ENCODE data around the gene PPID. TPM values are rescaled to one million over a fixed set of nuclear protein-coding genes. Genes with fewer than 3 reads are reported as not detected.

The PPID gene
- total RNA-seq, 1 donor from 2014 or later, result 27.8 TPM

- DNase-seq (ENCODE audit: low read depth) (no peak), FAIRE-seq (no peak)
- H3K27me3 ChIP-seq (ENCODE audit: insufficient read depth, low read length), result no peaks in the 10 kb centered on the region
- no peak overlapping the region for H3K4me3 Mint-ChIP-seq (ENCODE audit: unreplicated experiment)
- peaks cover 21% of the 10 kb centered on the region for H4K20me1 ChIP-seq (ENCODE audit: insufficient read depth, low read length)
- H3K4me3 ChIP-seq (ENCODE audit: insufficient read depth, low read depth, low read length), result peak overlapping the region; percentile 14
- no peak overlapping the region for H3K27ac ChIP-seq (ENCODE audit: low read depth, low read length)
- H2AFZ ChIP-seq (ENCODE audit: low read depth, low read length), result no peak overlapping the region
- H3K27ac Mint-ChIP-seq (ENCODE audit: unreplicated experiment), result no peak overlapping the region
- peak overlapping the region; percentile 98 for H3K9ac ChIP-seq (ENCODE audit: low read length)
- H3K4me1 Mint-ChIP-seq (ENCODE audit: low read depth, unreplicated experiment), result peaks cover 21% of the 10 kb centered on the region
- no peaks in the 10 kb centered on the region for H3K27me3 Mint-ChIP-seq (ENCODE audit: low read depth, unreplicated experiment)
- peak overlapping the region; percentile 87 for H3K4me2 ChIP-seq (ENCODE audit: low read length)
- peaks cover 64% of the 10 kb centered on the region for H3K79me2 ChIP-seq (ENCODE audit: insufficient read depth, low read length)
- H3K36me3 ChIP-seq (ENCODE audit: insufficient read depth, low read length), result no peaks in the 10 kb centered on the region
- TF ChIP-seq EZH2 (IDR thresholded peaks at IDR 0.05; ENCODE audit: insufficient read depth, low read length) (no peak), CTCF (IDR thresholded peaks at IDR 0.05; ENCODE audit: insufficient read depth, low read depth, low read length) (no peak)
- peaks cover 25% of the 10 kb centered on the region for H3K4me1 ChIP-seq (ENCODE audit: insufficient read depth, low read length)
- H3K36me3 Mint-ChIP-seq (ENCODE audit: low read depth, unreplicated experiment), result no peaks in the 10 kb centered on the region
- no peaks in the 10 kb centered on the region for H3K9me3 ChIP-seq (ENCODE audit: insufficient read depth, low read depth, low read length)
- no peaks in the 10 kb centered on the region for H3K9me3 Mint-ChIP-seq (ENCODE audit: unreplicated experiment)
Measured at GRCh38 chr4:158770671-158771070, 47.5 kb upstream of the PPID start.

DNA sequence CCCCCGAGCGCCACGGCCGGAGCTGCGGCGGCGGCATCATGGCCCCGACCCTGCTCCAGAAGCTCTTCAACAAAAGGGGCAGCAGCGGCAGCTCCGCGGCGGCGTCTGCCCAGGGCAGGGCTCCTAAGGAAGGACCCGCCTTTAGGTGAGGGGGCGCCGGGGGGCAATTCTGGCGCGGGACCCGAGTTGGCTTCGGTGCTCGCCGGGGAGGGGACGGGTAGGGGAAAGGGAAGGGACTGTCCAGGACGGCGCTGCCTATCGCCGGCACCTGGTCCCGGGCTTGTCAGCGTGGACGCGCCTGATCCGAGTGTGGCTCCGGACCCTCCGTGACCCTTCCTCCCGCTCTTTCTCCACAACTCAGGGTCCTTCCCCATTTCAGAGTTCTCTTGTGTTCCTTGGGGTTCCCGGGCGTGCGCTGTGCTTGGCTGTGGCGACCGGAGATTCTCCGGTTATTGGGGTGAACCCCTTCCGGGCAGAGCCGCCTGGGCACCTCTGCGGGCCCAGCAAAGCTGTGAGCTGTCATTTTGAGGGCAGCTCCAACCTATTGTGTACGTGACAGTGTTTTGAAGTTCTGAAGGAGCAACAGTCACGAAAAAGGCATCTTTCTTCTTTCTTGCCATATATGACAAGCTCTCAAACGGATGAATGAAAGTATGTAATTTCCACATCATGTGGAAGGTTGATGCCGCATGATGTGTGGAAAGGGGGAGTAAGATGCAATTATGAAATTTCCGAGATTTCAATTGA lies 46.2 kb upstream of the PPID start:
- H3K79me2 ChIP-seq (ENCODE audit: insufficient read depth, low read length), result peaks cover 53% of the 10 kb centered on the region
- DNase-seq (ENCODE audit: low read depth), result no peak
- peak overlapping the region; percentile 75 for H3K27ac ChIP-seq (ENCODE audit: low read depth, low read length)

More for the DNA sequence above, 46.2 kb upstream of the PPID start:
- peak overlapping the region; percentile 76 for H2AFZ ChIP-seq (ENCODE audit: low read depth, low read length)
- H3K36me3 ChIP-seq (ENCODE audit: insufficient read depth, low read length), result no peaks in the 10 kb centered on the region
- Mint-ChIP-seq H3K27me3 (ENCODE audit: low read depth, unreplicated experiment) (no peaks in the 10 kb centered on the region), H3K27ac (ENCODE audit: unreplicated experiment) (peak overlapping the region; percentile 83), H3K9me3 (ENCODE audit: unreplicated experiment) (no peaks in the 10 kb centered on the region), H3K36me3 (ENCODE audit: low read depth, unreplicated experiment) (no peaks in the 10 kb centered on the region), H3K4me3 (ENCODE audit: unreplicated experiment) (peak overlapping the region; percentile 99), H3K4me1 (ENCODE audit: low read depth, unreplicated experiment) (peaks cover 10% of the 10 kb centered on the region)
- no peaks in the 10 kb centered on the region for H3K9me3 ChIP-seq (ENCODE audit: insufficient read depth, low read depth, low read length)
- H3K4me3 ChIP-seq (ENCODE audit: insufficient read depth, low read depth, low read length), result peak overlapping the region; percentile 74
- H3K27me3 ChIP-seq (ENCODE audit: insufficient read depth, low read length), result no peaks in the 10 kb centered on the region
- peak overlapping the region; percentile 98 for H3K9ac ChIP-seq (ENCODE audit: low read length)
- peaks cover 21% of the 10 kb centered on the region for H4K20me1 ChIP-seq (ENCODE audit: insufficient read depth, low read length)
- H3K4me1 ChIP-seq (ENCODE audit: insufficient read depth, low read length), result peaks cover 12% of the 10 kb centered on the region
- no peak for FAIRE-seq
- TF ChIP-seq CTCF (IDR thresholded peaks at IDR 0.05; ENCODE audit: insufficient read depth, low read depth, low read length) (no peak), EZH2 (IDR thresholded peaks at IDR 0.05; ENCODE audit: insufficient read depth, low read length) (no peak)
- H3K4me2 ChIP-seq (ENCODE audit: low read length), result peak overlapping the region; percentile 87

All from astrocyte (in vitro differentiated cells and primary cell).